Muscle layer of colon (tissue), 2 donors: ENCODE data around the gene BTBD9.

Experiments used
- H3K27ac ChIP-seq: one replicate; pipeline ENCODE4 v1.7.0; 2013; ENCODE audit warnings: low read depth, mild to moderate bottlenecking, low read length, moderate library complexity
- H3K27me3 ChIP-seq, 2 donors: one replicate each; pipeline ENCODE4 v1.7.0; 2013; ENCODE audit warnings: low read length in 2 of 2, mild to moderate bottlenecking in 2 of 2; ENCODE audit not compliant: insufficient read depth in 2 of 2, control insufficient read depth in 1 of 2
- H3K36me3 ChIP-seq: one replicate; pipeline ENCODE4 v1.7.0; 2013; ENCODE audit warnings: mild to moderate bottlenecking, low read length; ENCODE audit not compliant: insufficient read depth
- H3K4me1 ChIP-seq: one replicate; pipeline ENCODE4 v1.7.0; 2013; ENCODE audit warnings: mild to moderate bottlenecking, low read length; ENCODE audit not compliant: insufficient read depth
- H3K4me3 ChIP-seq, 2 donors: one replicate each; pipeline ENCODE4 v1.7.0; 2013; ENCODE audit warnings: low read length in 2 of 2, low read depth in 1 of 2, mild to moderate bottlenecking in 1 of 2, moderate library complexity in 1 of 2
- H3K9ac ChIP-seq: one replicate; pipeline ENCODE4 v1.7.0; 2013; ENCODE audit warnings: low read length
- H3K9me3 ChIP-seq: one replicate; pipeline ENCODE4 v1.7.0; 2013; ENCODE audit warnings: mild to moderate bottlenecking, low read length
- donor health status: abdominal sarcoma.
- donor health status: Adenocarcinoma of cecum.

BTBD9 gene

GRCh38 chr6:38323216-38323615 lies 316.5 kb downstream of the BTBD9 start:
- H3K27ac ChIP-seq = no peak overlapping the region

GRCh38 chr6:38322138-38322537 lies 317.6 kb downstream of the BTBD9 start:
- H3K9ac ChIP-seq = no peak overlapping the region
- H3K4me1 ChIP-seq = peaks cover 15% of the 10 kb centered on the region
- no peaks in the 10 kb centered on the region for H3K9me3 ChIP-seq
- H3K27me3 ChIP-seq = no peaks in the 10 kb centered on the region
- no peak overlapping the region for H3K4me3 ChIP-seq
- no peaks in the 10 kb centered on the region for H3K36me3 ChIP-seq
- no peak overlapping the region for H3K27ac ChIP-seq

More at GRCh38 chr6:38323216-38323615, 316.5 kb downstream of the BTBD9 start:
- no peak overlapping the region for H3K4me3 ChIP-seq
- H3K4me1 ChIP-seq = peaks cover 15% of the 10 kb centered on the region
- H3K27me3 ChIP-seq = no peaks in the 10 kb centered on the region
- no peak overlapping the region for H3K9ac ChIP-seq
- H3K9me3 ChIP-seq = no peaks in the 10 kb centered on the region
- no peaks in the 10 kb centered on the region for H3K36me3 ChIP-seq

- H3K4me1 ChIP-seq = peaks cover 15% of the 10 kb centered on the region
- H3K9me3 ChIP-seq = no peaks in the 10 kb centered on the region
- H3K27me3 ChIP-seq = no peaks in the 10 kb centered on the region
- no peak overlapping the region for H3K9ac ChIP-seq
- H3K27ac ChIP-seq = no peak overlapping the region
- H3K36me3 ChIP-seq = no peaks in the 10 kb centered on the region
- no peak overlapping the region for H3K4me3 ChIP-seq
Observed at GRCh38 chr6:38320843-38321242, 318.9 kb downstream of the BTBD9 start.

- no peaks in the 10 kb centered on the region for H3K36me3 ChIP-seq
- H3K27ac ChIP-seq = no peak overlapping the region
- H3K27me3 ChIP-seq = no peaks in the 10 kb centered on the region
- H3K9ac ChIP-seq = no peak overlapping the region
- H3K4me1 ChIP-seq = peaks cover 15% of the 10 kb centered on the region
- no peak overlapping the region for H3K4me3 ChIP-seq
- no peaks in the 10 kb centered on the region for H3K9me3 ChIP-seq
Observed at GRCh38 chr6:38320358-38320757, 319.4 kb downstream of the BTBD9 start.

GRCh38 chr6:38319256-38320212 lies 320.2 kb downstream of the BTBD9 start:
- Histone ChIP-seq H3K9me3 (no peaks in the 10 kb centered on the region), H3K9ac (no peak overlapping the region), H3K27ac (no peak overlapping the region), H3K4me1 (peaks cover 15% of the 10 kb centered on the region), H3K4me3 (no peak overlapping the region), H3K27me3 (no peaks in the 10 kb centered on the region), H3K36me3 (no peaks in the 10 kb centered on the region)

GRCh38 chr6:38316099-38316868 lies 323.4 kb downstream of the BTBD9 start:
- Histone ChIP-seq H3K4me3 (no peak overlapping the region), H3K27ac (no peak overlapping the region), H3K27me3 (no peaks in the 10 kb centered on the region), H3K9me3 (no peaks in the 10 kb centered on the region), H3K4me1 (peaks cover 2% of the 10 kb centered on the region), H3K36me3 (no peaks in the 10 kb centered on the region), H3K9ac (no peak overlapping the region)

- Histone ChIP-seq H3K27me3 (no peaks in the 10 kb centered on the region), H3K4me1 (peaks cover 5% of the 10 kb centered on the region), H3K4me3 (no peak overlapping the region), H3K27ac (no peak overlapping the region), H3K9me3 (no peaks in the 10 kb centered on the region), H3K9ac (no peak overlapping the region), H3K36me3 (no peaks in the 10 kb centered on the region)
Observed at GRCh38 chr6:38311201-38311600, 328.5 kb downstream of the BTBD9 start.

- Histone ChIP-seq H3K27me3 (no peaks in the 10 kb centered on the region), H3K9me3 (no peaks in the 10 kb centered on the region), H3K4me3 (no peak overlapping the region), H3K4me1 (peaks cover 5% of the 10 kb centered on the region), H3K9ac (no peak overlapping the region), H3K27ac (no peak overlapping the region), H3K36me3 (no peaks in the 10 kb centered on the region)
Observed at GRCh38 chr6:38310061-38310460, 329.7 kb downstream of the BTBD9 start.

- peaks cover 5% of the 10 kb centered on the region for H3K4me1 ChIP-seq
- H3K9ac ChIP-seq = no peak overlapping the region
- H3K36me3 ChIP-seq = no peaks in the 10 kb centered on the region
- H3K4me3 ChIP-seq = no peak overlapping the region
- H3K27me3 ChIP-seq = no peaks in the 10 kb centered on the region
- no peaks in the 10 kb centered on the region for H3K9me3 ChIP-seq
- no peak overlapping the region for H3K27ac ChIP-seq
Observed at GRCh38 chr6:38307740-38308139, 332.0 kb downstream of the BTBD9 start.

GRCh38 chr6:38306931-38307330 lies 332.8 kb downstream of the BTBD9 start:
- no peaks in the 10 kb centered on the region for H3K36me3 ChIP-seq
- H3K9ac ChIP-seq = no peak overlapping the region
- H3K4me1 ChIP-seq = peaks cover 5% of the 10 kb centered on the region
- no peaks in the 10 kb centered on the region for H3K27me3 ChIP-seq
- H3K27ac ChIP-seq = no peak overlapping the region
- H3K4me3 ChIP-seq = no peak overlapping the region
- H3K9me3 ChIP-seq = no peaks in the 10 kb centered on the region

GRCh38 chr6:38305995-38306681 lies 333.6 kb downstream of the BTBD9 start:
- Histone ChIP-seq H3K4me1 (peaks cover under 1% of the 10 kb centered on the region), H3K4me3 (no peak overlapping the region)

More at GRCh38 chr6:38305995-38306681, 333.6 kb downstream of the BTBD9 start:
- Histone ChIP-seq H3K36me3 (no peaks in the 10 kb centered on the region), H3K9ac (no peak overlapping the region), H3K27ac (no peak overlapping the region), H3K9me3 (no peaks in the 10 kb centered on the region), H3K27me3 (no peaks in the 10 kb centered on the region)
